Dermis blood vessel endothelial cell (primary cell): Measurements from ENCODE around the gene STX4. TPM values are rescaled to one million over a fixed set of nuclear protein-coding genes. Genes with fewer than 3 reads are reported as not detected.

Experiments used
- DNase-seq: peaks from one replicate; pipeline ENCODE4 v3.0.0; 2010
- total RNA-seq: library from RNA; depleted of rRNA; stranded (reverse); fragments of >200 nt; gene quantifications from 2 replicates; pipeline ENCODE4 v1.2.3, GENCODE V29; 2014

The STX4 gene
- total RNA-seq, 1 donor from 2014 or later = 26.2 TPM

DNA sequence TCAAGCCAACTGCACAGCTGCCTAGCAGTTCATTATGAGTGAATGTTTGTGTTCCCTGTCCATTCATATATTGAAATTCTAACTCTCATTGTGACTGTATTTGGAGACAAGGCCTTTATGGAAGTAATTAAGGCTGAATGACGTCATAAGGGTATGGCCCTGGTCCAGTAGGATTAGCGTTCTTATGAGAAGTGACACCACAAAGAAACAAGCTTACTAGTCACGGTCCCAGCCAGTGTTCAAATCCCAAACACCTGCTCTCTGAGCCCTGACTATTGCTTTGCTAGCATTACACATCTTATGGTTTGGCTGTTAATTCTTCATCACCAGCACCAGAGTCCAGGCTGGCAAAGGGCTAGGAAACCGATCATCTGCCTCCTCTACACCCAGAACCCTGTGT lies 38.5 kb downstream of the STX4 start:
- peak; percentile 49 for DNase-seq

DNA sequence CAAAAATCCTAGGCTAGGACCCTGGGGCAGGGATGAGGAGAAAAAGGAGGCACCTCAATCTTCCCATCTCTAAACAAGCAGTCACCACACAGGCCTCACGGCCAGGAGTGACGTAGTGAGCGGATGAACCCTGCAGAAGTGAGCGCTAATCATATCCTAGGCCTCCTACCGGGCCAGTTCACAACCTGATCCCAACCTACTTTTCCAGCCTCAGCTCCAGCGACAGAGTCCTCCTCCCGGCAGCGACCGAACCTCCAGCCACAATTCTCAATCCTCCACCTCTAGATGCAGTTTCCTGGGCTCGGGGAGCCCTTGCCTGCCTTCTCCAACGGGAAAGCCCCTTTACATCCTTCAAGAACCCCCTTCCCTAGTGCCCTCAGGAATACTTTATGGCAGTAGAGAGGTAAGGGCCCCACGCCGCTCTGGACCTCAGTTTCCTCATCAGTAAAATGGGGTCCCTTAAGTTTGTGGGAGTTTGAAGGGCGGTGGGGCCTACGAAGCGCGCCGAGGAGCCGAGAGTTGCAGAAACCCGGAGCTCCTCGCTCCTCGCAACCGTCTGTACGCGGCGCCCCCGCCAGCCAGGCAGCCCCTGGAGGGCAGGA lies 39.3 kb downstream of the STX4 start:
- DNase-seq = peak; percentile 56

- DNase-seq = peak; percentile 92
These were observed 40.0 kb downstream of the STX4 start for GRCh38 chr16:31073142-31073969.

GRCh38 chr16:31073970-31074813 lies 40.8 kb downstream of the STX4 start, which contains the start of the genes ZNF646 and ZNF668:
TSS of gene ZNF646 (plus strand) at chr16:31074422. CDS start at chr16:31076325, 1,903 bp downstream.
TSS of gene ZNF668 (minus strand) at chr16:31074240. CDS start at chr16:31064459, 9,781 bp downstream.
- DNase-seq = peak; percentile 100

DNA sequence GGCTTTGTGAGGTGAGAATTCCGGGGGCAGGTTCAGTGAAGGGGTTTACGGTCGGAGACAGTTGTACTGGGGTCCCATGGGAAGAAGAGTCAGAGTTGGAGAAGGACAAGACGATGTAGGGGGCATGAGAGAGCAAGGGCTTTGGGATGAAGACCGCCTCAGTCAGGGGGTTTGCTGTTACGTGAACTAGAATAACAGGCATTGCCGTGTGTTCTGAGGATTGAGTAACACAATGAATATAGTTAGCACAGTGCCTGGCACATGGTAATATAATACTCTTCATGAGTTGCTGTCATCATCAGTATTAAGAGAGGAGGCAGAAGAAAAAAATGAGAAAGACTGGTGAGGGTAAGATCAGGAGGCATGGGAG lies 41.4 kb downstream of the STX4 start:
- DNase-seq = no peak

GRCh38 chr16:31076319-31076718 lies 43.0 kb downstream of the STX4 start:
- no peak for DNase-seq

- no peak for DNase-seq
These were observed 43.7 kb downstream of the STX4 start for GRCh38 chr16:31077024-31077423.

DNA sequence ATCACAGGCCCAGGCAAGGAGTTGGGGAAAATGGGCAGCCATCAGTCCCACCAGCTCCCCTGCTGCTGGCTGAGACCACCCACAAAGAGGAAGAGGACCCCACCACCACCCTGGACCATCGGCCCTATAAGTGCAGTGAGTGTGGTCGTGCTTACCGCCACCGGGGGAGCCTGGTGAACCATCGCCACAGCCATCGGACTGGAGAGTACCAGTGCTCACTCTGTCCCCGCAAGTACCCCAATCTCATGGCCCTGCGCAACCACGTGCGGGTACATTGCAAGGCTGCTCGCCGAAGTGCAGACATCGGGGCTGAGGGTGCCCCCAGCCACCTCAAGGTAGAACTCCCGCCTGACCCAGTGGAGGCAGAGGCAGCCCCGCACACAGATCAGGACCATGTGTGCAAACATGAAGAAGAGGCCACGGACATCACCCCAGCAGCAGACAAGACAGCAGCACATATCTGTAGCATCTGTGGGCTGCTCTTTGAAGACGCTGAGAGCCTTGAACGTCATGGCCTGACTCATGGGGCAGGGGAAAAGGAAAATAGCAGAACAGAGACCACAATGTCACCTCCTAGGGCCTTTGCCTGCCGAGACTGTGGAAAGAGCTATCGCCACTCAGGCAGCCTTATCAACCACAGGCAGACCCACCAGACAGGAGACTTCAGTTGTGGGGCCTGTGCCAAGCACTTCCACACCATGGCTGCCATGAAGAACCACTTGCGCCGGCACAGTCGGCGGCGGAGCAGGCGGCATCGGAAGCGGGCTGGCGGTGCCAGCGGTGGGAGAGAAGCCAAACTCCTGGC lies 44.4 kb downstream of the STX4 start:
- DNase-seq = no peak

DNA sequence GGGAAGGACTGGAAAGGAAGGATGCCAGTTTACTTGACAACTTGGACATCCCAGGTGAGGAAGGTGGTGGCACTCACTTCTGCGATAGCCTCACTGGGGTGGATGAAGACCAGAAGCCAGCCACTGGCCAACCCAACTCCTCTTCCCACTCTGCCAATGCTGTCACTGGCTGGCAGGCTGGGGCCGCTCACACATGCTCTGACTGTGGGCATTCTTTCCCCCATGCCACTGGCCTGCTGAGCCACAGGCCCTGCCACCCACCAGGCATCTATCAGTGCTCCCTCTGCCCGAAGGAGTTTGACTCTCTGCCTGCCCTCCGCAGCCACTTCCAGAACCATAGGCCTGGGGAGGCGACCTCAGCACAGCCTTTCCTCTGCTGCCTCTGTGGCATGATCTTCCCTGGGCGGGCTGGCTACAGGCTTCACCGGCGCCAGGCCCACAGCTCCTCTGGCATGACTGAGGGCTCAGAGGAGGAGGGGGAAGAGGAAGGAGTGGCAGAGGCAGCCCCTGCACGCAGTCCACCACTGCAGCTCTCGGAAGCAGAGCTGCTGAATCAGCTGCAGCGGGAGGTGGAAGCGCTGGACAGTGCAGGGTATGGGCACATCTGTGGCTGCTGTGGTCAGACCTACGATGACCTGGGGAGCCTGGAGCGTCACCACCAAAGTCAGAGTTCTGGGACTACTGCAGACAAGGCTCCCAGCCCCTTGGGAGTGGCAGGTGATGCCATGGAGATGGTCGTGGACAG lies 45.4 kb downstream of the STX4 start:
- no peak for DNase-seq

- DNase-seq = no peak
These were observed 46.1 kb downstream of the STX4 start for GRCh38 chr16:31079342-31079944.

GRCh38 chr16:31080035-31080629 lies 46.8 kb downstream of the STX4 start:
- no peak for DNase-seq

GRCh38 chr16:31080756-31081419 lies 47.5 kb downstream of the STX4 start:
- DNase-seq = no peak

- DNase-seq = peak; percentile 16
These were observed 48.3 kb downstream of the STX4 start for GRCh38 chr16:31081428-31082351.

DNA sequence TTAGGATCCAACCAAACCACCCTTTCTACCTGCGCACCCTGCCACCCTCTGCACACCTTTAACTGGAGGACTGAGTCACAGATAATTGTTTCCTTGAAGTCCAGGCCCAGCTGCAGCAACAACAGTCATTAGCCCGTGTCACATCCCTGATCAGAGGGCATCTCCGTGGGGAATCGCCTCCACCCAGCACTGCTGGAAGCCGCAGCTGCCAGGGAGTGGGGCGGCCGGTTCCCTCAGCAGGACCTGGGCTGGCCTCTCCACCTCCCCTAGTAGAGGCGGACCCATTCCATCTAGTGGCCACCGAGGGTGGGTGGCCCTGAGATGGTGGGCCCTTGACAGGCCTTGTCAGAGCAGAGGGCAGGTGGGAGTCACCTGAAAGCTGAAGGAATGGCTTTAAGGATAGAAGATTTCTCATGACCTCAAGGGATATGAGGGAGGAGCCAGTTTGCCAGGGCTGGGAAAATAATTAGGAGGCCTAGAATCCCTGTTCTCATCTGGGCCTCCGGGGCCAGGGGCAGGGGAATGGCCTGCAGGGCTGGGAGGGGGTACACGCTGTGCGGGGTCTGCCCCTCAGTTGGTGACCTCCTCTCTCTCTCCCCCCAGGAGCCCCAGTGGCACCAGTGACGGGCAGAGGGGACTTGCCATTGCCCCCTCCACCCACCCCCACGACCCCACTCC lies 49.1 kb downstream of the STX4 start:
- DNase-seq = no peak

GRCh38 chr16:31083081-31083480 lies 49.7 kb downstream of the STX4 start:
- no peak for DNase-seq

DNA sequence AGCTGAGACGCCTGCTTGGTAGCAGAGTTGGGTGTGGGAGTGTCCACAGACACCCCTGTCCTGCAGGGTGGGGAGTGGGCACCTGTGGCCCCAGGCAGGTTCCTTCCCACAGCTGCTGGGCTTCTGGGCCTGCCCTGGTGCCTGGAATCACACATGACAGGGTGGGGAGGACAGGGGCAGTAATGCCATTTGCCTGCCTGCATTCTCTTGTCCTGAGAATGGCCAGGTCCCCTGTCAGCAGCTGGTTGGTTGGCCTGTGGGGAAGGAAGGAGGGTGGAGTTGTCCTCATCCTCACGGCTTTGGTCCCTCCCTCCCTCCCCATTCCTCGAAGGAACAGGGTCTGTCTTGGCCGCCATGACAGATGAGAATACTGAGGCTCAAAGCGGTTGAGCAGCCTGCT lies 50.2 kb downstream of the STX4 start:
- no peak for DNase-seq

- DNase-seq = no peak
These were observed 50.6 kb downstream of the STX4 start for GRCh38 chr16:31083981-31084380.

GRCh38 chr16:31084584-31085302 lies 51.4 kb downstream of the STX4 start:
- no peak for DNase-seq
